HEK293 (cell line): Measurements from ENCODE around the gene PTGIR.

Experiments used
- CTCF ChIA-PET: fragments of 350-600 bp; formaldehyde crosslinking; extraction: SDS; loops from one replicate; lab custom pipeline; 2021; ENCODE audit warnings: antibody characterized with exemption; lab: Yijun Ruan, JAX
- POLR2A ChIA-PET: fragments of 300-600 bp; formaldehyde crosslinking; extraction: SDS; loops from one replicate; lab custom pipeline; 2020; ENCODE audit warnings: antibody characterized with exemption, inconsistent platforms; lab: Yijun Ruan, JAX
- H3K27ac ChIP-seq: fragments of 200-500 bp; sonication (Bioruptor generic); 2 replicates; pipeline ENCODE4 v1.5.1; 2014; ENCODE audit warnings: low read depth, low read length, control low read depth, inconsistent platforms; ENCODE audit errors: extremely low read depth
- H3K36me3 ChIP-seq, 2 experiments: fragments of 200-500 bp in 1 of 2; sonication (Bioruptor generic) in 1 of 2; 1 replicate in 1 of 2; 2 replicates in 1 of 2; pipeline ENCODE4 v1.5.1; 2014 to 2017; ENCODE audit warnings: inconsistent platforms in 2 of 2, low read length in 2 of 2; ENCODE audit not compliant: control insufficient read depth in 2 of 2, insufficient read depth in 1 of 2
- H3K4me1 ChIP-seq: fragments of 200-500 bp; sonication (Bioruptor generic); 2 replicates; pipeline ENCODE4 v1.5.1; 2014; ENCODE audit warnings: mild to moderate bottlenecking, low read length, inconsistent platforms; ENCODE audit not compliant: control insufficient read depth, insufficient read depth
- H3K4me3 ChIP-seq: 2 replicates; pipeline ENCODE4 v1.5.1; 2011; ENCODE audit warnings: low read depth, mild to moderate bottlenecking, control low read depth, low read length, moderate library complexity
- H3K9me3 ChIP-seq: fragments of 200-500 bp; sonication (Bioruptor generic); 2 replicates; pipeline ENCODE4 v1.5.1; 2014; ENCODE audit warnings: low read depth, low read length, inconsistent platforms; ENCODE audit not compliant: control insufficient read depth, insufficient read depth
- KLF8 ChIP-seq: fragments of 450-650 bp; formaldehyde crosslinking; IDR thresholded peaks from 2 replicates; pipeline ENCODE4 v1.5.1; 2016; ENCODE audit warnings: missing biosample characterization, missing genetic modification characterization
- KLF9 ChIP-seq: fragments of 450-650 bp; formaldehyde crosslinking; IDR thresholded peaks from 2 replicates; pipeline ENCODE4 v1.5.1; 2016; ENCODE audit warnings: missing biosample characterization, missing genetic modification characterization, low read depth
- OSR2 ChIP-seq: fragments of 450-650 bp; formaldehyde crosslinking; IDR thresholded peaks from 2 replicates; pipeline ENCODE4 v1.5.1; 2016; ENCODE audit warnings: missing biosample characterization, missing genetic modification characterization
- PRDM1 ChIP-seq: fragments of 450-650 bp; formaldehyde crosslinking; IDR thresholded peaks from 2 replicates; pipeline ENCODE4; 2016; ENCODE audit warnings: missing biosample characterization, missing genetic modification characterization
- REST ChIP-seq: fragments of 450-650 bp; formaldehyde crosslinking; IDR thresholded peaks from 2 replicates; pipeline ENCODE4 v1.5.1; 2016; ENCODE audit warnings: missing biosample characterization, missing genetic modification characterization
- SP7 ChIP-seq: fragments of 450-650 bp; formaldehyde crosslinking; IDR thresholded peaks from 2 replicates; pipeline ENCODE4 v1.5.1; 2016; ENCODE audit warnings: missing biosample characterization, missing genetic modification characterization
- TRIM28 ChIP-seq: IDR thresholded peaks from 2 replicates; pipeline ENCODE4 v1.6.1; 2011; ENCODE audit warnings: low read length, control low read depth, borderline replicate concordance
- YY1 ChIP-seq: fragments of 450-650 bp; formaldehyde crosslinking; IDR thresholded peaks from 2 replicates; pipeline ENCODE4 v1.5.1; 2018; ENCODE audit warnings: missing biosample characterization, missing genetic modification characterization
- YY2 ChIP-seq: fragments of 450-650 bp; formaldehyde crosslinking; IDR thresholded peaks from 2 replicates; pipeline ENCODE4 v1.5.1; 2016; ENCODE audit warnings: missing biosample characterization, missing genetic modification characterization
- ZBTB17 ChIP-seq: fragments of 450-650 bp; formaldehyde crosslinking; IDR thresholded peaks from 2 replicates; pipeline ENCODE4 v1.5.1; 2016; ENCODE audit warnings: missing biosample characterization, missing genetic modification characterization
- ZBTB21 ChIP-seq: fragments of 450-650 bp; formaldehyde crosslinking; IDR thresholded peaks from 2 replicates; pipeline ENCODE4 v1.5.1; 2017; ENCODE audit warnings: missing biosample characterization, missing genetic modification characterization
- ZBTB7A ChIP-seq: fragments of 450-650 bp; formaldehyde crosslinking; IDR thresholded peaks from 2 replicates; pipeline ENCODE4 v1.5.1; 2016; ENCODE audit warnings: low read depth, missing biosample characterization, missing genetic modification characterization
- ZNF112 ChIP-seq: fragments of 450-650 bp; formaldehyde crosslinking; IDR thresholded peaks from 2 replicates; pipeline ENCODE4 v1.5.0; 2017; ENCODE audit warnings: missing biosample characterization, missing genetic modification characterization
- ZNF138 ChIP-seq: fragments of 450-650 bp; formaldehyde crosslinking; IDR thresholded peaks from 2 replicates; pipeline ENCODE4 v1.5.1; 2016; ENCODE audit warnings: missing biosample characterization, missing genetic modification characterization, borderline replicate concordance
- ZNF16 ChIP-seq: fragments of 450-650 bp; formaldehyde crosslinking; IDR thresholded peaks from 2 replicates; pipeline ENCODE4 v1.5.1; 2016; ENCODE audit warnings: low read depth, missing biosample characterization, missing genetic modification characterization
- ZNF184 ChIP-seq: fragments of 450-650 bp; IDR thresholded peaks from 2 replicates; pipeline ENCODE4 v1.5.1; 2018; ENCODE audit warnings: missing biosample characterization, mild to moderate bottlenecking, missing genetic modification characterization
- ZNF302 ChIP-seq: fragments of 450-650 bp; formaldehyde crosslinking; IDR thresholded peaks from 2 replicates; pipeline ENCODE4 v1.5.1; 2016; ENCODE audit warnings: missing biosample characterization, missing genetic modification characterization, low read depth
- ZNF341 ChIP-seq: fragments of 450-650 bp; formaldehyde crosslinking; IDR thresholded peaks from 2 replicates; pipeline ENCODE4; 2016; ENCODE audit warnings: low read depth, missing biosample characterization, missing genetic modification characterization
- ZNF404 ChIP-seq: fragments of 450-650 bp; formaldehyde crosslinking; IDR thresholded peaks from 2 replicates; pipeline ENCODE4 v1.5.1; 2017; ENCODE audit warnings: missing biosample characterization, missing genetic modification characterization
- ZNF423 ChIP-seq: fragments of 450-650 bp; formaldehyde crosslinking; IDR thresholded peaks from 2 replicates; pipeline ENCODE4 v1.5.1; 2016; ENCODE audit warnings: missing biosample characterization, missing genetic modification characterization
- ZNF529 ChIP-seq: fragments of 450-650 bp; formaldehyde crosslinking; IDR thresholded peaks from 2 replicates; pipeline ENCODE4 v1.5.1; 2017; ENCODE audit warnings: missing genetic modification characterization, missing biosample characterization; ENCODE audit not compliant: insufficient replicate concordance
- ZNF560 ChIP-seq: fragments of 450-650 bp; formaldehyde crosslinking; IDR thresholded peaks from 2 replicates; pipeline ENCODE4 v1.5.1; 2017; ENCODE audit warnings: missing biosample characterization, missing genetic modification characterization, borderline replicate concordance
- ZNF585B ChIP-seq: fragments of 450-650 bp; formaldehyde crosslinking; IDR thresholded peaks from 2 replicates; pipeline ENCODE4 v1.5.1; 2016; ENCODE audit warnings: missing biosample characterization, missing genetic modification characterization
- ZNF747 ChIP-seq: fragments of 450-650 bp; formaldehyde crosslinking; IDR thresholded peaks from 2 replicates; pipeline ENCODE4 v1.5.1; 2016; ENCODE audit warnings: missing biosample characterization, missing genetic modification characterization
- ZSCAN23 ChIP-seq: fragments of 450-650 bp; formaldehyde crosslinking; IDR thresholded peaks from 2 replicates; pipeline ENCODE4 v1.5.1; 2016; ENCODE audit warnings: missing biosample characterization, missing genetic modification characterization
- TF ChIP-seq, protein P1 (sequence below): fragments of 450-650 bp; formaldehyde crosslinking; IDR thresholded peaks from 2 replicates; pipeline ENCODE4 v1.5.1; 2017; ENCODE audit warnings: missing biosample characterization, missing genetic modification characterization
- TF ChIP-seq, protein P2 (sequence below): fragments of 450-650 bp; formaldehyde crosslinking; IDR thresholded peaks from 2 replicates; pipeline ENCODE4 v1.5.1; 2016; ENCODE audit warnings: missing biosample characterization, missing genetic modification characterization
- TF ChIP-seq, protein P3 (sequence below): sonication (generic); formaldehyde crosslinking; IDR thresholded peaks from 2 replicates; pipeline ENCODE4 v1.8.1; 2022; ENCODE audit warnings: mild to moderate bottlenecking, moderate library complexity, missing genetic modification reagents

The PTGIR gene

GRCh38 chr19:46640656-46641055, 15.8 kb upstream of the PTGIR start (continued):
- TF ChIP-seq, protein P1, sequence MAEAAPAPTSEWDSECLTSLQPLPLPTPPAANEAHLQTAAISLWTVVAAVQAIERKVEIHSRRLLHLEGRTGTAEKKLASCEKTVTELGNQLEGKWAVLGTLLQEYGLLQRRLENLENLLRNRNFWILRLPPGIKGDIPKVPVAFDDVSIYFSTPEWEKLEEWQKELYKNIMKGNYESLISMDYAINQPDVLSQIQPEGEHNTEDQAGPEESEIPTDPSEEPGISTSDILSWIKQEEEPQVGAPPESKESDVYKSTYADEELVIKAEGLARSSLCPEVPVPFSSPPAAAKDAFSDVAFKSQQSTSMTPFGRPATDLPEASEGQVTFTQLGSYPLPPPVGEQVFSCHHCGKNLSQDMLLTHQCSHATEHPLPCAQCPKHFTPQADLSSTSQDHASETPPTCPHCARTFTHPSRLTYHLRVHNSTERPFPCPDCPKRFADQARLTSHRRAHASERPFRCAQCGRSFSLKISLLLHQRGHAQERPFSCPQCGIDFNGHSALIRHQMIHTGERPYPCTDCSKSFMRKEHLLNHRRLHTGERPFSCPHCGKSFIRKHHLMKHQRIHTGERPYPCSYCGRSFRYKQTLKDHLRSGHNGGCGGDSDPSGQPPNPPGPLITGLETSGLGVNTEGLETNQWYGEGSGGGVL = no peak
- no peak for TF ChIP-seq ZNF404 (tag by site-specific recombination)
- TF ChIP-seq, all 188 proteins: peak for 0

GRCh38 chr19:46639358-46640182, 14.7 kb upstream of the PTGIR start:
- ChIA-PET POLR2A (interaction anchor here (0.6 to 1.3 kb wide), 2 partner anchors 39 to 1934 kb away, joined by 3 read pairs; no protein-coding TSS in a partner anchor), CTCF (interaction anchor here (0.6 to 1.6 kb wide), 9 partner anchors 14 to 373 kb away, joined by 3 to 8 read pairs (median 3); no protein-coding TSS in a partner anchor)
- Histone ChIP-seq H3K9me3 (no peaks in the 10 kb centered on the region), H3K36me3 (no peaks in the 10 kb centered on the region), H3K27ac (no peak overlapping the region), H3K4me1 (no peaks in the 10 kb centered on the region), H3K4me3 (peak overlapping the region; percentile 51)
- TF ChIP-seq, protein P2, sequence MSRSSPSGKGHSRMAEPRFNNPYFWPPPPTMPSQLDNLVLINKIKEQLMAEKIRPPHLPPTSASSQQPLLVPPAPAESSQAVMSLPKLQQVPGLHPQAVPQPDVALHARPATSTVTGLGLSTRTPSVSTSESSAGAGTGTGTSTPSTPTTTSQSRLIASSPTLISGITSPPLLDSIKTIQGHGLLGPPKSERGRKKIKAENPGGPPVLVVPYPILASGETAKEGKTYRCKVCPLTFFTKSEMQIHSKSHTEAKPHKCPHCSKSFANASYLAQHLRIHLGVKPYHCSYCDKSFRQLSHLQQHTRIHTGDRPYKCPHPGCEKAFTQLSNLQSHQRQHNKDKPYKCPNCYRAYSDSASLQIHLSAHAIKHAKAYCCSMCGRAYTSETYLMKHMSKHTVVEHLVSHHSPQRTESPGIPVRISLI = no peak
- no peak for TF ChIP-seq KLF8
- no peak for TF ChIP-seq ZSCAN23
- peak; percentile 61 for TF ChIP-seq ZBTB17 (tag by site-specific recombination)
- no peak for TF ChIP-seq ZNF112 (tag by site-specific recombination)
- TF ChIP-seq YY1 (tag by site-specific recombination) = no peak
- TF ChIP-seq ZNF138 (tag by site-specific recombination) = no peak
- TF ChIP-seq ZNF585B (tag by site-specific recombination) = no peak
- TF ChIP-seq OSR2 (tag by site-specific recombination) = no peak
- TF ChIP-seq ZBTB21 (tag by site-specific recombination) = no peak
- no peak for TF ChIP-seq ZNF184 (tag by site-specific recombination)
- TF ChIP-seq ZNF341 (tag by site-specific recombination) = no peak
- no peak for TF ChIP-seq ZNF560 (tag by site-specific recombination)
- TF ChIP-seq, protein P3, sequence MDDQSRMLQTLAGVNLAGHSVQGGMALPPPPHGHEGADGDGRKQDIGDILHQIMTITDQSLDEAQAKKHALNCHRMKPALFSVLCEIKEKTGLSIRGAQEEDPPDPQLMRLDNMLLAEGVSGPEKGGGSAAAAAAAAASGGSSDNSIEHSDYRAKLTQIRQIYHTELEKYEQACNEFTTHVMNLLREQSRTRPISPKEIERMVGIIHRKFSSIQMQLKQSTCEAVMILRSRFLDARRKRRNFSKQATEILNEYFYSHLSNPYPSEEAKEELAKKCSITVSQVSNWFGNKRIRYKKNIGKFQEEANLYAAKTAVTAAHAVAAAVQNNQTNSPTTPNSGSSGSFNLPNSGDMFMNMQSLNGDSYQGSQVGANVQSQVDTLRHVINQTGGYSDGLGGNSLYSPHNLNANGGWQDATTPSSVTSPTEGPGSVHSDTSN = no peak
- TF ChIP-seq ZNF423 (tag by site-specific recombination) = no peak
- no peak for TF ChIP-seq ZNF529
- TF ChIP-seq KLF9 (tag by site-specific recombination) = no peak
- peak; percentile 61; the same call in 1 of the 2 replicates for TF ChIP-seq ZNF16 (tag by site-specific recombination)
- no peak for TF ChIP-seq PRDM1
- TF ChIP-seq ZNF747 = no peak
- TF ChIP-seq YY2 (tag by site-specific recombination) = no peak
- TF ChIP-seq SP7 (tag by site-specific recombination) = peak; percentile 20; the same call in 1 of the 2 replicates
- TF ChIP-seq ZBTB7A (tag by site-specific recombination) = no peak
- TF ChIP-seq ZNF302 (tag by site-specific recombination) = no peak
- TF ChIP-seq TRIM28 = no peak
- no peak; the same call in 1 of the 2 replicates for TF ChIP-seq REST (tag by site-specific recombination)
